Brain pericyte (primary cell): ENCODE data around the gene ZNF865.
"Not testable (repeated sequence)": the region's sequence is repeated elsewhere in the genome, so short reads cannot be mapped to it uniquely, and the experiment has no call there.

ENCODE experiments used
- DNase-seq: peaks from one replicate; pipeline ENCODE4 v3.0.0-alpha.2; 2012; ENCODE audit warnings: low read depth, low spot score

ZNF865 gene

GRCh38 chr19:55605637-55606470, at the start of gene ZNF865:
Gene ZNF865 (plus strand): TSS chr19:55605647. CDS start chr19:55613619, 7,972 bp downstream.
- DNase-seq = peak; percentile 50

GRCh38 chr19:55559684-55560083, 45.8 kb upstream of the ZNF865 start:
- no peak for DNase-seq

- DNase-seq = no peak
Measured at GRCh38 chr19:55563261-55563690, 42.2 kb upstream of the ZNF865 start.

DNA sequence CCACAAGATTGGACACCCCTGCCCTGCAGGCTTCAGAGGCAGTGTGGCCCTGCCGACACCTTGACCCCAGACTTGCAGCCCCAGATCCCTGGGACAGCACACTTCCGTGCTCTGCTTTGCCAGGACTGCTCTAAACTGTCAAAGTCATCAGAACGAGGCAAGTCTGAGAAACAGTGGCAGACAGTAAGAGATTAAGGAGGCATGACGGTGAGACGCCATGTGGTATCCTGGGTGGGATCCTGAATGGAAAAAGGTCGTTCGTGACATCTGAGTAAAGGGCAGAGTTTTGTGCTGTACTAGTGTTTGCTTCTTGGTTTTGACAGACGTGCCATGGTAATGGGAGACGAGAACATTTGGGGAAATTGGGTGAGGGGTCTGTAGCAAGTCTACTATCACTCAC, 38.6 kb upstream of the ZNF865 start:
- no peak for DNase-seq

DNA sequence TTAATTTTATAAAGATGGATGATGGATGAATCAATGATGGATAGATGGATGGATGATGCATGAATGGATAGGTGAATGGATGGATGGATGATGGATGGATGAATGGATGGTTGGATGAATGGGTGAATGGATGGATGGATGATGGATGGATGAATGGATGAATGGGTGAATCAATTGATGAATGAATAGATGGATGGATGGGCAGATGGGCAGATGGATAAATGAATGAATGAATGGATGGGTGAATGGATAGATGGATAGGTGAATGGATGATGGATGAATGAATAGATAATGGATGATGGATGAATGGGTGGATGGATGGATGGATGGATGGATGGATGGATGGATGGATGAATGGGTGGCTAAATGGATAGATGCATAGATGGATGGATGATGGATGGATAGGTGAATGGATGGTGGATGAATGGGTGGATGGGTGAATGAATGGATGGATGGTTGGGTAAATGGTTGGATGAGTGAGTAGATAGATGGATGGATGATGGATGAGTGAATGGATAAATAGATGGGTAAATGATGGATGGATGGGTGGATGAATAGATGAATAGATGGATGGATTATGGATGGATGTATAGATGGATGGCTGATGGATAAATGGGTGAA, 37.6 kb upstream of the ZNF865 start:
- DNase-seq = no peak

DNA sequence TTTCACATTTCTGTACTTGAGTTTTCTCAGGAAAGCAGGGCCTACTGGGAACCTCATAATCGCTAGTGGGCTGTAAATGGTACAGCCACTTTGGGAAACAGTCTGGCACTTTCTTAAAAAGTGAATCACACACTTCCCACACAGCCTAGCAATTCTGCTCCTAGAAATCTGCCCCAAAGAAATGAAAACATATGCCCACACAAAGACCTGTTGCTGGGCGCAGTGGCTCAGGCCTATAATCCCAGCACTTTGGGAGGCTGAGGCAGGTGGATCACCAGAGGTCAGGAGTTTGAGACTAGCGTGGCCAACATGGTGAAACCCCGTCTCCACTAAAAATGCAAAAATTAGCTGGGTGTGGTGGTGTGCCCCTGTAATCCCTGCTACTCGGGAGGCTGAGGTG, 36.0 kb upstream of the ZNF865 start:
- DNase-seq = not testable (repeated sequence)

GRCh38 chr19:55573929-55574328, 31.5 kb upstream of the ZNF865 start:
- DNase-seq = not testable (repeated sequence)

DNA sequence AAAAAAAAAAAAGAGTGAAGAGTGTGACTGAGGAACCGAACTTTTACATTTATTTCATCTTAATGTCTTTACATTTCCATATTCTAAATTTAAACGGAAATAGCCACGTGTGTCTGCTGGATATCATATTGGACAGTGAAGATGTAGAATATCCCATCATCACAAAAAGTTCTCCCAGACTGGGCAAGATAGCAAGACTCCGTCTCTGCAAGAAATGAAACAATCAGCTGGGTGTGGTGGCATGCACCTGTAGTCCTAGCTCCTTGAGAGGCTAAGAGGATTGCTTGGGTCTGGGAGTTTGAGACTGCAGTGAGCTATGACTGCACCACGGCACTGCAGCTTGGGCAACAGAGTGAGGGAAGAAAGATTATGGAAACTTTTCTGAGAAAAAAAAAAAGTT, 28.7 kb upstream of the ZNF865 start:
- no peak for DNase-seq

DNA sequence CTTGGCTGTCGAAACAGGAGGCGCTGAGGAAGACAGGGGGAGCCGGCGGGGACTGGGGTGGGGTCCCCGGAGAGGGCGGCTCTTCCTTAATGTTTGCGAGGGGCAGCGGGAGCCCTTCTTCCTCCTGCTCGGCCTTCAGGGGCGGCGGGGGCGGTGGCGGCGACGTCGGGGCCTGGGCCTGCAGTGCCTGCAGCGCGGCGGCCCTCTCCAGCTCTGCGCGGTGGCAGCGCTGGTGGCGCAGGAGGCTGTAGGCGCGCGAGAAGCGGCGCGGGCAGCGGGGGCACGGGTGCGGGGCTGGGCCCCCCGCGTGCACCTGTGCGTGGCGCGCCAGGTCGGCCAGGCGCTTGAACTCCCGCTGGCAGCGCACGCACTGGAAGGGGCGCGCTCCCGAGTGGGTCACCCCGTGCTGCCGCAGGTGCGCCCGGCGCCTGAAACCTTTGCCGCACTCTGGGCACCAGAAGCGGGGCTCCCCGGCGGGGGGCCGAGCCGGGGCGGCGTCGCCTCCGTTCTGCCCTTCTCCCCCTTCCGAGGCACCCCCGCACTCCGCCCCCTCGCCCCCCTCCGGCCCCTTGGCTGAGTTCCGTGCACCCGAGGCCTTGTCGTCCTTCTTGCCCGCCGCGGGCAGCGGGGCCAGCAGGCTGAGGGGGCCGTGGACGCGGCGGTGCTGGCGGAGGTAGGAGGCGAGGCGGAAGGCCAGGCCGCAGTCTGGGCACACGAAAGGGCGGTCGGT, 27.3 kb upstream of the ZNF865 start:
- DNase-seq = no peak

GRCh38 chr19:55578761-55579747, 26.4 kb upstream of the ZNF865 start:
- no peak for DNase-seq

- DNase-seq = no peak
Measured at GRCh38 chr19:55579766-55580621, 25.5 kb upstream of the ZNF865 start.

GRCh38 chr19:55580628-55581144, 24.8 kb upstream of the ZNF865 start, which contains the start of gene ZNF579:
Gene ZNF579 (minus strand): TSS chr19:55580848. CDS start chr19:55579639, 1,209 bp downstream.
- DNase-seq = peak; percentile 30

GRCh38 chr19:55581145-55581822, 24.2 kb upstream of the ZNF865 start:
- DNase-seq = no peak

- DNase-seq = no peak
Measured at GRCh38 chr19:55581823-55582223, 23.6 kb upstream of the ZNF865 start.

- not testable (repeated sequence) for DNase-seq
Measured at GRCh38 chr19:55582284-55582683, 23.2 kb upstream of the ZNF865 start.

GRCh38 chr19:55583897-55584296, 21.6 kb upstream of the ZNF865 start:
- DNase-seq = not testable (repeated sequence)

GRCh38 chr19:55584871-55585270, 20.6 kb upstream of the ZNF865 start:
- DNase-seq = no peak

GRCh38 chr19:55585658-55586339, 19.6 kb upstream of the ZNF865 start:
- DNase-seq = peak; percentile 41
